ENCODE data around the gene TMEM79. TPM values are rescaled to one million over a fixed set of nuclear protein-coding genes. Genes with fewer than 3 reads are reported as not detected.
A peak's percentile ranks its signal among the peaks of the same experiment; 100 is the strongest.

Gene TMEM79
- total RNA-seq, 2 donors from 2014 or later: 2.9 to 7.0 TPM

- H3K9me3 ChIP-seq: no peaks in the 10 kb centered on the region
- no peaks in the 10 kb centered on the region for H3K36me3 ChIP-seq
- TF ChIP-seq, protein P1, sequence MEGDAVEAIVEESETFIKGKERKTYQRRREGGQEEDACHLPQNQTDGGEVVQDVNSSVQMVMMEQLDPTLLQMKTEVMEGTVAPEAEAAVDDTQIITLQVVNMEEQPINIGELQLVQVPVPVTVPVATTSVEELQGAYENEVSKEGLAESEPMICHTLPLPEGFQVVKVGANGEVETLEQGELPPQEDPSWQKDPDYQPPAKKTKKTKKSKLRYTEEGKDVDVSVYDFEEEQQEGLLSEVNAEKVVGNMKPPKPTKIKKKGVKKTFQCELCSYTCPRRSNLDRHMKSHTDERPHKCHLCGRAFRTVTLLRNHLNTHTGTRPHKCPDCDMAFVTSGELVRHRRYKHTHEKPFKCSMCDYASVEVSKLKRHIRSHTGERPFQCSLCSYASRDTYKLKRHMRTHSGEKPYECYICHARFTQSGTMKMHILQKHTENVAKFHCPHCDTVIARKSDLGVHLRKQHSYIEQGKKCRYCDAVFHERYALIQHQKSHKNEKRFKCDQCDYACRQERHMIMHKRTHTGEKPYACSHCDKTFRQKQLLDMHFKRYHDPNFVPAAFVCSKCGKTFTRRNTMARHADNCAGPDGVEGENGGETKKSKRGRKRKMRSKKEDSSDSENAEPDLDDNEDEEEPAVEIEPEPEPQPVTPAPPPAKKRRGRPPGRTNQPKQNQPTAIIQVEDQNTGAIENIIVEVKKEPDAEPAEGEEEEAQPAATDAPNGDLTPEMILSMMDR (IDR thresholded peaks at IDR 0.05): no peak
- H3K9ac ChIP-seq (ENCODE audit: low read depth in 2 of 2, low read length in 2 of 2): no peak overlapping the region
- DNase-seq: no peak
- H3K4me1 ChIP-seq: peaks cover 6% of the 10 kb centered on the region
- H3K27me3 ChIP-seq: no peaks in the 10 kb centered on the region
- no peak overlapping the region for H3K27ac ChIP-seq
- intact Hi-C loops (cut with DNase I): no loop called here
- H3K4me3 ChIP-seq: no peak overlapping the region
These were observed 5.7 kb downstream of the TMEM79 start for GRCh38 chr1:156289857-156290256.

- Histone ChIP-seq H3K27me3 (no peaks in the 10 kb centered on the region), H3K9ac (ENCODE audit: low read depth in 2 of 2, low read length in 2 of 2) (peak overlapping the region; percentile 54 to 72), H3K27ac (peak overlapping the region; percentile 64), H3K4me3 (peak overlapping the region; percentile 23), H3K36me3 (no peaks in the 10 kb centered on the region), H3K9me3 (no peaks in the 10 kb centered on the region), H3K4me1 (peaks cover 9% of the 10 kb centered on the region)
- TF ChIP-seq, protein P1 (IDR thresholded peaks at IDR 0.05): no peak
- intact Hi-C loops (cut with DNase I): no loop called here
- DNase-seq: peak; percentile 94
These were observed 7.3 kb downstream of the TMEM79 start for GRCh38 chr1:156291226-156292061.

- intact Hi-C loops (cut with DNase I): no loop called here
- Histone ChIP-seq H3K27ac (no peak overlapping the region), H3K4me1 (peaks cover 9% of the 10 kb centered on the region), H3K36me3 (no peaks in the 10 kb centered on the region), H3K4me3 (no peak overlapping the region), H3K27me3 (no peaks in the 10 kb centered on the region), H3K9ac (ENCODE audit: low read depth in 2 of 2, low read length in 2 of 2) (no peak overlapping the region), H3K9me3 (no peaks in the 10 kb centered on the region)
- TF ChIP-seq, protein P1 (IDR thresholded peaks at IDR 0.05): no peak
- DNase-seq: no peak
These were observed 8.9 kb downstream of the TMEM79 start for GRCh38 chr1:156293098-156293434.

- Histone ChIP-seq H3K4me3 (no peak overlapping the region), H3K9me3 (no peaks in the 10 kb centered on the region), H3K36me3 (no peaks in the 10 kb centered on the region), H3K4me1 (peaks cover 9% of the 10 kb centered on the region), H3K27me3 (no peaks in the 10 kb centered on the region), H3K27ac (no peak overlapping the region), H3K9ac (ENCODE audit: low read depth in 2 of 2, low read length in 2 of 2) (no peak overlapping the region)
- TF ChIP-seq, protein P1 (IDR thresholded peaks at IDR 0.05): no peak
- no peak for DNase-seq
- intact Hi-C loops (cut with DNase I): no loop called here
These were observed 9.8 kb downstream of the TMEM79 start for GRCh38 chr1:156293895-156294294.

DNA sequence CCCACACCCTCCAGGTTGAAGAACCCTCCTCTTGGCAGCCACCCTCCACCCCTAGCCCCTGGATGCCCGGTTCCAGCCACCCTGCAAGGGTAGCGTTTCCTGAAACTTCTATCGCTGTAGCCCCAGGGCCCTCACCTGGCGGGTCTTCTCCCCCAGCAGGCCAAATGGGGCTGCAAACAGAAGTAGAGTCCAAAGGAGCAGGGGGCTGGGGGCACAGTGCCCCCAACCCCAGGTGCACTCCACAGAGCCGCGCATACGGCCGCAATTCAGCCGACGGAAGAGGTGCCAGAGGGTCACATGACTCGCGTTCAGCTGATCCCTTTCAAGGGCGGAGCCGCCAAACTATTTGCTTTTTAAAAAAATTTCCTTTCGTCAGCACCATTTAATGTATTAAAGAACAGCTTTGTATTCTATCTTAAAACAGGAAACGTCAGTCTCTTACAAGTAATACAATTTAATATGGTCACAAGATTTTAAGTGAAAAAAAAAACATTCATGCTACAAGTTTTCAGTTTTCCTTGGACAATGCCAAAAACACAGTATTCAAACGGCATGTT is 11.3 kb downstream of the TMEM79 start, which contains the start of gene GLMP:
GLMP (minus strand) TSS at position 289 of the 557 bp plus-strand sequence; CDS start at position 255, 34 bp downstream.
- peak; percentile 80 for DNase-seq
- no peaks in the 10 kb centered on the region for H3K9me3 ChIP-seq
- TF ChIP-seq, protein P1 (IDR thresholded peaks at IDR 0.05): no peak
- H3K4me3 ChIP-seq: peak within 1 kb of the TSS; percentile 67
- H3K36me3 ChIP-seq: no peaks in the 10 kb centered on the region
- H3K27ac ChIP-seq: no peak within 1 kb of the TSS
- peak within 1 kb of the TSS; percentile 75 to 89 for H3K9ac ChIP-seq (ENCODE audit: low read depth in 2 of 2, low read length in 2 of 2)
- intact Hi-C loops (cut with DNase I): no loop called here
- no peaks in the 10 kb centered on the region for H3K27me3 ChIP-seq
- peaks cover 9% of the 10 kb centered on the region for H3K4me1 ChIP-seq
